ENCODE results near the gene SETDB2. TPM values are rescaled to one million over a fixed set of nuclear protein-coding genes. Genes with fewer than 3 reads are reported as not detected.

SETDB2 gene
- total RNA-seq, 4 donors from 2014 or later = 10.0 to 13.4 (median 10.6) TPM

DNA sequence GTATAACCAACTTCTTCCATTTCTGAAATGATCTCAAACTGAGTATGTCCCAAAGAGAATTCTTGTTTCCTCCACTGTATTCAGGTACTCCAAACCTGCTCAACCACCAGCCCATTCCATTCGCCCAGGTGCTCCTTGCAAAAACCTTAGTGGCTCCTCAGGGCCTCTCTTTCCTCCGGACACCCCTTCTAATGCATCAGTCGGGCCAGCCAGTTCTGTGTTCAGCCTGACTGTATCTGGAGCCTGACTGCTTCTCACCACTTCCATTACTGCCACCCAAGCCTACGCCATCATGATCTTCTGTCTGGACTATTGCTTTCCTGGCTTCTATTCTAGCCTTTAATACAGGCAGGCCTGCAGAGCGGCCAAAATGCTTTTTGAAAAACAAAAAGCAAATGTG, 53.2 kb downstream of the SETDB2 start:
- WGBS, 2 donors (ENCODE audit: low coverage in 1 of 2) = 65 to 76% methylated on average over 5 of the region's 5 CpGs

DNA sequence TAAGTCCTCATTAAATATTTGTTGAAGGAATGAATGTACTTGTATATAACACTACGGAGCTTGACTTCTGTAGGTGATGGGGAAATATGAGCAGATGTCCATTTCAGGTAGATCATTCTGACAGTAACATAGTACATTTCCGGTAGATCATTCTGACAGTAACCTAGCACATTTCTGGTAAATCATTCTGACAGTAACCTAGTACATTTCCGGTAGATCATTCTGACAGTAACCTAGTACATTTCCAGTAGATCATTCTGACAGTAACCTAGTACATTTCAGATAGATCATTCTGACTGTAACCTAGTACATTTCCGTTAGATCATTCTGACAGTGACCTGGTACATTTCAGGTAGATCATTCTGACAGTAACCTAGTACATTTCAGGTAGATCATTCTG, 54.1 kb downstream of the SETDB2 start:
- TF ChIP-seq POLR2AphosphoS5 (IDR thresholded peaks at IDR 0.05) = no peak
- TF ChIP-seq, protein P1, sequence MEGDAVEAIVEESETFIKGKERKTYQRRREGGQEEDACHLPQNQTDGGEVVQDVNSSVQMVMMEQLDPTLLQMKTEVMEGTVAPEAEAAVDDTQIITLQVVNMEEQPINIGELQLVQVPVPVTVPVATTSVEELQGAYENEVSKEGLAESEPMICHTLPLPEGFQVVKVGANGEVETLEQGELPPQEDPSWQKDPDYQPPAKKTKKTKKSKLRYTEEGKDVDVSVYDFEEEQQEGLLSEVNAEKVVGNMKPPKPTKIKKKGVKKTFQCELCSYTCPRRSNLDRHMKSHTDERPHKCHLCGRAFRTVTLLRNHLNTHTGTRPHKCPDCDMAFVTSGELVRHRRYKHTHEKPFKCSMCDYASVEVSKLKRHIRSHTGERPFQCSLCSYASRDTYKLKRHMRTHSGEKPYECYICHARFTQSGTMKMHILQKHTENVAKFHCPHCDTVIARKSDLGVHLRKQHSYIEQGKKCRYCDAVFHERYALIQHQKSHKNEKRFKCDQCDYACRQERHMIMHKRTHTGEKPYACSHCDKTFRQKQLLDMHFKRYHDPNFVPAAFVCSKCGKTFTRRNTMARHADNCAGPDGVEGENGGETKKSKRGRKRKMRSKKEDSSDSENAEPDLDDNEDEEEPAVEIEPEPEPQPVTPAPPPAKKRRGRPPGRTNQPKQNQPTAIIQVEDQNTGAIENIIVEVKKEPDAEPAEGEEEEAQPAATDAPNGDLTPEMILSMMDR (IDR thresholded peaks at IDR 0.05) = no peak
- TF ChIP-seq EP300 (IDR thresholded peaks at IDR 0.05) = no peak
- TF ChIP-seq POLR2A (IDR thresholded peaks at IDR 0.05) = no peak
- ATAC-seq = no peak

More for the DNA sequence above, 53.2 kb downstream of the SETDB2 start:
- Histone ChIP-seq H3K4me1 (peaks cover 0 to 11% (median 0%) of the 10 kb centered on the region in 3 donors), H3K9me3 (no peaks in the 10 kb centered on the region), H3K27ac (peak overlapping the region in 3 of 4 donors; percentile 69 to 95 (median 92)), H3K27me3 (no peaks in the 10 kb centered on the region), H3K4me3 (no peak overlapping the region), H3K36me3 (peaks cover 0 to under 1% of the 10 kb centered on the region in 2 donors)
- TF ChIP-seq, protein P1 (IDR thresholded peaks at IDR 0.05) = no peak
- TF ChIP-seq POLR2AphosphoS5 (IDR thresholded peaks at IDR 0.05) (no peak), EP300 (IDR thresholded peaks at IDR 0.05) (no peak), POLR2A (IDR thresholded peaks at IDR 0.05) (no peak)
- no peak for ATAC-seq

DNA sequence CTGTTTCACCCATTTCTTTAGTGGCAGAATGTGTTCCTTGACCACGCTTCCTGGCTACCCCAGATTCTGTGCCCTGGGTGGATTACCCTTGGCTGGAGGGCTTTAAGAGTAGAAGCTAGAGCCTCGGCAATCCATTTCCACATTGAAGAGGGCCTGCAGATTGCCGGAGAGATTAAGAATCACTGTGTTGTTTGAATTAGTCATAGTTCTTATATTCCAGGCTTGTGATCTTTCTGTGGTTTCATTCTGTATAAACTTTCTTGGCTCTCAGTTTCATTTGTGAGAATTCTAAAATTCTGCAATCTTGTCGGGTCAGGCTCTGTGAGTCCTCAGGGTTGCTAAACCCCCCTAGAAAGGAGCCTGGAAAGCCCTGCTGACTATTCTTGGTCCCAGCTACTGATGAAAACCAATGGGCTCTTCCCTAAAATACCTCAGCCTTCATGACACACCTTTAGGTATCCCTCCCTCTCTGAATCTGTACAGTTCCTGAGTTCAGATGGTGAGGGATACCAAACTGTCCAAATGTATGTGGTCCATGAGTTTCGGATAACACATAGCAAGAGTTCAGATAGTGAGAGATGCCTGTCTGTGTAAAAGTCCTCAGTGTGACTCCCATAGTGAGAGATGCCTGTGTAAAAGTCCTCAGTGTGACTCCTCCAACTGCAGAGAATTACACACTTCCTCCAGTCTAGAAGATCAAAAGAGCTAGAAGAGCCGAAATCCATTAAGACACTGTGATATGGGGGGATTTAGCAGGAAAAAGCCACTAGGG, 56.0 kb downstream of the SETDB2 start:
- WGBS, 2 donors (ENCODE audit: low coverage in 1 of 2) = 63 to 71% methylated on average over 5 to 6 of the region's 6 CpGs
- H3K4me1 ChIP-seq = peaks cover 0 to 13% (median 0%) of the 10 kb centered on the region in 3 donors
- H3K27ac ChIP-seq = peak overlapping the region in 2 of 4 donors; percentile 14 to 19
- TF ChIP-seq, protein P1 (IDR thresholded peaks at IDR 0.05) = no peak
- no peak for TF ChIP-seq POLR2AphosphoS5 (IDR thresholded peaks at IDR 0.05)
- no peak for TF ChIP-seq POLR2A (IDR thresholded peaks at IDR 0.05)
- no peak for TF ChIP-seq EP300 (IDR thresholded peaks at IDR 0.05)
- no peak overlapping the region for H3K4me3 ChIP-seq
- no peaks in the 10 kb centered on the region for H3K9me3 ChIP-seq
- peaks cover 0 to 13% of the 10 kb centered on the region in 2 donors for H3K36me3 ChIP-seq
- H3K27me3 ChIP-seq = no peaks in the 10 kb centered on the region
- ATAC-seq = no peak

More for the DNA sequence above, 54.1 kb downstream of the SETDB2 start:
- Histone ChIP-seq H3K9me3 (no peaks in the 10 kb centered on the region), H3K4me3 (no peak overlapping the region), H3K4me1 (peaks cover 0 to 18% (median 0%) of the 10 kb centered on the region in 3 donors), H3K27ac (peak overlapping the region in 1 of 4 donors; percentile 92), H3K36me3 (peaks cover 0 to 4% of the 10 kb centered on the region in 2 donors), H3K27me3 (no peaks in the 10 kb centered on the region)
- WGBS, 2 donors (ENCODE audit: low coverage in 1 of 2) = 74 to 80% methylated on average over 4 of the region's 4 CpGs

DNA sequence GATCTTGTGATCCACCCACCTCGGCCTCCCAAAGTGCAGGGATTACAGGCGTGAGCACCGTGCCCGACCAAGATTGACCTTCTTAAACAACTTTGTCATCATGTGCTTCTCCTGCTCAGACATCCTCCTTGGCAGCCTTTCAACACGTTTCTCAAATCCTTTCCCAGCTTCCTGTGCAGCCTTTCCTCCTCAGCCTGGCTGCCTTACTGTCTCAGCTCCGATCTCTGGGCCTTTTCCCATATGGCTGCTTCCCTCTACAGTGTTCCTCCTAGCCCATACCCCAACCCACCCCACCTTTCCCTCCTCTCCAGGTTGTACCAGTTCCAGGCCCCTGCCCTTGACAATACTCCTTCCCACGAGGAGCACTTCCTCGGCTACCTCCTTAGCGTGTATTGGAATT, 58.9 kb downstream of the SETDB2 start:
- peak; percentile 16 for ATAC-seq
- no peaks in the 10 kb centered on the region for H3K9me3 ChIP-seq
- H3K27me3 ChIP-seq = no peaks in the 10 kb centered on the region
- TF ChIP-seq EP300 (IDR thresholded peaks at IDR 0.05) (no peak), POLR2AphosphoS5 (IDR thresholded peaks at IDR 0.05) (no peak), POLR2A (IDR thresholded peaks at IDR 0.05) (no peak)
- TF ChIP-seq, protein P1 (IDR thresholded peaks at IDR 0.05) = no peak
- WGBS, 2 donors (ENCODE audit: low coverage in 1 of 2) = 34 to 54% methylated on average over 8 to 9 of the region's 9 CpGs
- H3K4me3 ChIP-seq = no peak overlapping the region
- peaks cover 0 to 22% of the 10 kb centered on the region in 2 donors for H3K36me3 ChIP-seq
- H3K27ac ChIP-seq = peak overlapping the region in 2 of 4 donors; percentile 27 to 50
- H3K4me1 ChIP-seq = peaks cover 0 to 20% (median 0%) of the 10 kb centered on the region in 3 donors
